NT2/D1 (cell line): ENCODE data around the gene SFRP2.

Experiments
- DNase-seq: peaks from one replicate; pipeline ENCODE4 v3.0.0-alpha.2; 2011; ENCODE audit warnings: low read depth, low spot score
- H3K27me3 ChIP-seq: 2 replicates; pipeline ENCODE4 v1.6.0; 2011; ENCODE audit warnings: mild to moderate bottlenecking; ENCODE audit not compliant: insufficient read length, insufficient read depth
- H3K36me3 ChIP-seq: 2 replicates; pipeline ENCODE4 v1.6.1; 2011; ENCODE audit warnings: mild to moderate bottlenecking, low read length, mixed read lengths; ENCODE audit not compliant: insufficient read depth, insufficient read length
- H3K4me1 ChIP-seq: 2 replicates; pipeline ENCODE4 v1.5.1; 2011; ENCODE audit not compliant: insufficient read depth, insufficient read length
- H3K4me3 ChIP-seq: 2 replicates; pipeline ENCODE4 v1.5.1; 2011; ENCODE audit warnings: low read depth; ENCODE audit not compliant: insufficient read length
- H3K9ac ChIP-seq: 2 replicates; pipeline ENCODE4 v1.6.0; 2011; ENCODE audit warnings: low read depth; ENCODE audit not compliant: insufficient read length
- H3K9me3 ChIP-seq: 2 replicates; pipeline ENCODE4 v1.5.1; 2011; ENCODE audit warnings: mild to moderate bottlenecking, low read length; ENCODE audit not compliant: insufficient read depth
- SUZ12 ChIP-seq: IDR thresholded peaks from 2 replicates; pipeline ENCODE4 v1.6.1; 2011; ENCODE audit not compliant: insufficient read length, insufficient read depth; ENCODE audit errors: extremely low read depth
- YY1 ChIP-seq: IDR thresholded peaks from 2 replicates; pipeline ENCODE4 v1.6.1; 2011; ENCODE audit not compliant: insufficient read length, insufficient read depth
- ZNF274 ChIP-seq: IDR thresholded peaks from 2 replicates; pipeline ENCODE4 v1.6.1; 2011; ENCODE audit warnings: mild to moderate bottlenecking, low read depth, low read length

The SFRP2 gene

DNA sequence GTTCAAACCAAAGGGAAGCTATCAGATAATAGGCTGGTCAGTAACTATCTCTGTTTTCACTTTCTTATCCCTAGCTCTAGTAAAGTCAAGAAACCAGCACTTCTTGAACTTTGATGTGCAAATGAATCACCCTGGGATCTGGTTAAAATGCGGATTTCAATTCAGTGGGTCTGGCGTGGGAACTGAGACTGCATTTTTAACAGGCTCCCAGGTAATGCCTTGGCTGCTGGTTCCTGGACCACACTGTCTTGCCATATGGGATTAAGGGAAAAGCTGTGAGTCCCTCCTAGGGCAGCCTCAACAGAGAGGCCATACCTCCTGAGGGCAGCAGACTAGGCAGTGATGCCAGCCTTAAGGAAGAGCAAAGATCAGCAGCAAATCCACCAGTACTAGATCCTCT, 30.7 kb downstream of the SFRP2 start:
- peaks cover 5% of the 10 kb centered on the region for H3K4me1 ChIP-seq
- no peak overlapping the region for H3K4me3 ChIP-seq
- no peak overlapping the region for H3K9ac ChIP-seq
- peak; percentile 47 for DNase-seq
- no peaks in the 10 kb centered on the region for H3K9me3 ChIP-seq
- H3K36me3 ChIP-seq, result peaks cover 4% of the 10 kb centered on the region
- no peaks in the 10 kb centered on the region for H3K27me3 ChIP-seq
- no peak for TF ChIP-seq YY1
- TF ChIP-seq ZNF274, result no peak
- no peak for TF ChIP-seq SUZ12

DNA sequence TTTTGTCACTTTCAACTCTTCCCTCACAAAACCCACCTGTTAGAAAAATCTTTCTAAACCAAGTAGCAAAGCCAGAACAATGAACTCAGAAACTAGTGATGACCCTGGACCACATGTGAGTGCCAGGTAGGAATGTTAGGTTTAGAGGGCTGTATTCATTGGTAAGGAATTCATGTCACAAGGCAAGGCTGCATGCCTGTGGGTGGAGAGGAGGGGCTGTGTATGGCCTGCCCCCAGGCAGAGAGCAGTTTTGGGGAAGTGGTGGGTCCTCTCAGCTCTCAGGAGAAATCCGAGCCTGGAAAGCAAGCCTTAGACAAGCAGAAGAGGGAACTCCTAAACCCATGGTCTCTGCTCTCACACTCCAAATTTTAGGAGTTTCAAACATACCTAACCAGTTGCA, 31.5 kb downstream of the SFRP2 start:
- Histone ChIP-seq H3K4me3 (no peak overlapping the region), H3K4me1 (peaks cover 5% of the 10 kb centered on the region), H3K9me3 (no peaks in the 10 kb centered on the region), H3K27me3 (no peaks in the 10 kb centered on the region), H3K9ac (no peak overlapping the region), H3K36me3 (peaks cover 4% of the 10 kb centered on the region)
- TF ChIP-seq YY1 (no peak), ZNF274 (no peak), SUZ12 (no peak)
- no peak for DNase-seq

GRCh38 chr4:153755186-153755585, 33.7 kb downstream of the SFRP2 start:
- peaks cover 3% of the 10 kb centered on the region for H3K4me1 ChIP-seq
- no peak overlapping the region for H3K9ac ChIP-seq
- no peak overlapping the region for H3K4me3 ChIP-seq
- no peak for DNase-seq
- H3K36me3 ChIP-seq, result peaks cover 6% of the 10 kb centered on the region
- H3K27me3 ChIP-seq, result no peaks in the 10 kb centered on the region
- no peaks in the 10 kb centered on the region for H3K9me3 ChIP-seq
- no peak for TF ChIP-seq YY1
- no peak for TF ChIP-seq SUZ12
- TF ChIP-seq ZNF274, result no peak

DNA sequence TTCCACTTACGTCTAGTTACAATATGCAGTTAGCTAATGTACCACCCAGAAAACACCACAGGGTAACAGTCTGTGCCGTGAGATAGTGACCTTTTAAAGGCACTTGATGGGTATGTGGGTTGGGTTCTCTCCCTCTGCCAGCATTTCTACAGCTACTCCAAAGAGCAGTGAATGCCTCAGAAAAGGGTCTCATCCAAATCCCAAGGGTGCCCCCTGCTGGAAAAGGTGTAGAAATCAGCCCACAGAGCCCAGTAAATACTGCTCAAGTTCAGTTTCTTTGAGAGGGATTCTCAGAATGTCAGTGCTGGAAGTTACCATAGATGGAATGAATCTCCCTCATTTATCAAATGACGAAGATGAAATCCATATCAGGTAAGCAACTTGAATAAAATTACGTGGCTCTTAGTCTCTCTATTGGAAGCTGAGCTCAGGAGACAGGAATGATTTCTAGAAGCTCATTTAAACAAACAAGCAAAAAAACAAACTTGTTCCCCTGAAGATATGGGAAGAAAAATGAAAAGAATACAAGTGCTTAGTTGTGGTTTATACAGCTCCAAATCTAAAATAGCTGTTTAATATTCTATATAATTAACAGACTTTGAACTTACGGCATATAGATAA, 38.6 kb downstream of the SFRP2 start:
- DNase-seq, result peak; percentile 57
- H3K9ac ChIP-seq, result no peak overlapping the region
- TF ChIP-seq SUZ12, result no peak
- no peak for TF ChIP-seq ZNF274
- TF ChIP-seq YY1, result no peak
- no peak overlapping the region for H3K4me3 ChIP-seq
- H3K36me3 ChIP-seq, result peaks cover 16% of the 10 kb centered on the region
- H3K4me1 ChIP-seq, result no peaks in the 10 kb centered on the region
- H3K27me3 ChIP-seq, result no peaks in the 10 kb centered on the region
- no peaks in the 10 kb centered on the region for H3K9me3 ChIP-seq

DNA sequence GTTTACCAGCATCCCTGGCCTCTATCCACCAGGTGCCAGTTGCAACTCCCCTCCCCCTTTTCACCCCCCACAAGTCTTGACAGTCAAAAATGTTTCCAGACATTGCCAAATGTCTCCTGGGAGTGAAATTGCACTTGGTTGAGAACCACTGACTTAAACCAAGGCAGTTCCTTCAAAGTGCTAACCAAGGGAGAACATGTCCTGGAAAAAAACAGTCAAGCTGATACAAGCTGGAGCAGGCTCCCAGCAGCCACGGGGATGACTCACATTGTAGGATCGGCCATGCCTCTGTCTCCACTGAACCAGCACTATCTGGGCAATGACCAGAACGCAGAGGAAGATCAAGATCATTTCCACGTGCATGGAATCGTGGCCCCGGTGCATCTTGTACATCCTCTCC, 40.5 kb downstream of the SFRP2 start:
- Histone ChIP-seq H3K9ac (no peak overlapping the region), H3K9me3 (no peaks in the 10 kb centered on the region), H3K4me3 (no peak overlapping the region), H3K27me3 (no peaks in the 10 kb centered on the region), H3K36me3 (peaks cover 21% of the 10 kb centered on the region), H3K4me1 (no peaks in the 10 kb centered on the region)
- DNase-seq, result no peak
- TF ChIP-seq YY1 (no peak), SUZ12 (no peak), ZNF274 (no peak)

- no peak overlapping the region for H3K4me3 ChIP-seq
These were observed 41.4 kb downstream of the SFRP2 start for GRCh38 chr4:153747406-153747955.

GRCh38 chr4:153745651-153746050, 43.2 kb downstream of the SFRP2 start:
- no peak overlapping the region for H3K4me3 ChIP-seq
- H3K4me1 ChIP-seq, result no peaks in the 10 kb centered on the region
- H3K36me3 ChIP-seq, result peaks cover 18% of the 10 kb centered on the region
- no peak overlapping the region for H3K9ac ChIP-seq
- no peaks in the 10 kb centered on the region for H3K27me3 ChIP-seq
- DNase-seq, result no peak
- no peak for TF ChIP-seq SUZ12
- TF ChIP-seq ZNF274, result no peak
- TF ChIP-seq YY1, result no peak
- H3K9me3 ChIP-seq, result peaks cover 8% of the 10 kb centered on the region; the same call in 1 of the 2 replicates

More at GRCh38 chr4:153747406-153747955, 41.4 kb downstream of the SFRP2 start:
- Histone ChIP-seq H3K27me3 (no peaks in the 10 kb centered on the region), H3K36me3 (peaks cover 21% of the 10 kb centered on the region), H3K4me1 (no peaks in the 10 kb centered on the region), H3K9me3 (no peaks in the 10 kb centered on the region), H3K9ac (no peak overlapping the region)
- TF ChIP-seq YY1 (no peak), SUZ12 (no peak), ZNF274 (no peak)
- no peak for DNase-seq
